DMS53 treated with DMSO at 0.1 percent for 48 hours (cell line): ENCODE measurements around the gene FRAT2.

Experiments
- DNase-seq: peaks from one replicate; lab custom pipeline; 2025; ENCODE audit not compliant: unreplicated experiment; lab: John Stamatoyannopoulos, UW

Gene FRAT2

DNA sequence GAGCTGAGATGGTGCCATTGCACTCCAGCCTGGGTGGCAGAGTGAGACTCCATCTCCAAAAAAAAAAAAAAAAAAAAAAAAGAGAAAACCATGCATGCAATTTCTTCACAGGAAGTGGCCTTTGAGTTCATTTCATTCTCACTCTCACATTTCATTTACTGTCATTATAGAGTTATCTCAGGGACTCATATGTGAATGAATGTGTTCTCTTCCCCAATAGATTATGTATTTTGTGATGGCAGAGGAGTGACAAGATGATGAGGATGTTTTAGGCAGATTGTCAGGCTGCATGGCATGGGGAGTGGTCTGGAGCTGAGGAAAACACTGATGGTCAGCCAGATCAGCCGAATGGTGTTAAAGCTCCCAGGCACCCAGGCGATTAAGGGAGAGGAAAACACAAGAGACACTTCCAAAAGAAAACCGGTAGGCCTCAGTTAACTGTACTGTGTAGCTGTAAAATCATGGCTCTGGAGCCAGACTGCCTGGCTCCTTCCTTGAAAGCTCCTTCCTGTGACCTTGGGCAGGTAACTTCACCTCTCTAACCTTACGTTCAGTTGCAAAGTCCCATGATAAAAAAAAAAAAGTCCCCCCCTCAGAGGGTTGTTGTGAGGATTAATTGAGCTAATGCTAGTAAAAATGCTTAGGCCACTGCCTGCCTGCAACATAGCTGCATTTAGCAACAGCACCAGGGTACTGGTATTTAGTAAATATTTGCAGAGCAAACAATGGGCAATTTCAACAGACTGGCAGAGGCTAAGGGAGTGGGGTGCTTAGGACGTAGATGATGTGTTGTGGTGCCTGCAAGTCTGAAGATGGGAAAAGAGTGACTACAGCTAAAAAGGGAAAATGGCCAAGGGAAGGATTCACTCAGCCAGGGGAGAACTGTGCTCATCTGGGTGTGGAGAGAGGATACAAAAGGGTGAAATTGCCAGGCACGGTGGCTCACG lies 6.9 kb downstream of the FRAT2 start:
- DNase-seq: peak; percentile 91

GRCh38 chr10:97325754-97326153 lies 8.8 kb downstream of the FRAT2 start:
- no peak for DNase-seq

GRCh38 chr10:97323501-97323900 lies 11.0 kb downstream of the FRAT2 start:
- DNase-seq: no peak

GRCh38 chr10:97321804-97322190 lies 12.7 kb downstream of the FRAT2 start:
- DNase-seq: no peak

GRCh38 chr10:97321032-97321803 lies 13.3 kb downstream of the FRAT2 start:
- peak; percentile 55 for DNase-seq

DNA sequence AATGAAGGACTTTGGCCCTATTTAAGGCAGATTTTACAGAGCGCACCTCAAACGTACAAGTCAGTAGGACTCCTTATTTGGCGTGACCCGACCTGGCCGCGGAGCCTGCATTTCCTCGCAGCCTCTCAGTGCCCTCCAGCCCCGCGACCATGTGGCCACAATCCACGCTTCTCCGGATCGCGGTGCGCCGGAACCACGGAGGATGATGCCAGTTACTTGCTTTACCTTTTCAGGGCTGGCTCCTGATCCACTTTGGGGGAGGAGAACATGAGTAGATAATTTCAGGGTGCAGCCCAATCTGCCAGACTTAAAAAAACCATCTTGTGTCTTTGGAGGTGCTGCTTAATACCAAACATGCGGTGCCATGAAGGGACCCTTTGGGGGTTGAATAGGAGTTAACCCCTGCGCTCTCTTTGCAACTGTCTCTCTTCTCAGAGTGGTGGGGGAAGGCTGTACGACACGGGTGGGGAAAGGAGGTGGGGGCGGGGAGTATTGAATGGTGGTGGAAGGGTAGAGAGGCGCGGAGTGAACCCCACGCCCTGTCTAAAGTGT lies 14.0 kb downstream of the FRAT2 start:
- DNase-seq: peak; percentile 54

DNA sequence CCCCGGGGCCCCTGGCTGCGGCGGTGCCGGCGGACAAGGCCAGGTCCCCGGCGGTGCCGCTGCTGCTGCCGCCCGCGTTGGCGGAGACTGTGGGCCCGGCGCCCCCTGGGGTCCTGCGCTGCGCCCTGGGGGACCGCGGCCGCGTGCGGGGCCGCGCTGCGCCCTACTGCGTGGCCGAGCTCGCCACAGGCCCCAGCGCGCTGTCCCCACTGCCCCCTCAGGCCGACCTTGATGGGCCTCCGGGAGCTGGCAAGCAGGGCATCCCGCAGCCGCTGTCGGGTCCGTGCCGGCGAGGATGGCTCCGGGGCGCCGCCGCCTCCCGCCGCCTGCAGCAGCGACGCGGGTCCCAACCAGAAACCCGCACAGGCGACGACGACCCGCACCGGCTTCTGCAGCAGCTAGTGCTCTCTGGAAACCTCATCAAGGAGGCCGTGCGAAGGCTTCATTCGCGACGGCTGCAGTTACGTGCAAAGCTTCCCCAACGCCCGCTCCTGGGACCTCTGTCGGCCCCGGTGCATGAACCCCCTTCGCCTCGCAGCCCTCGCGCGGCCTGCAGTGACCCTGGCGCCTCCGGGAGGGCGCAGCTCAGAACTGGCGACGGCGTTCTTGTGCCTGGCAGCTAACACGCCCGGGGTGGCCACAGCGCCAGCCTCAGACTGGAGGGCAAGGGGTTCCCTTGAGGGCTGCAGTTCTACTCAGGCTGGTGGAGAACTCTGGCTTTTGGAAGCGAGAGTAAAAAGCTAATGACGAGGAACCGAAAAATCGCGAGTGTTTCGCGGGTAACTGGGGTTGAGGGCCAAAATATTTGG lies 14.7 kb downstream of the FRAT2 start:
- peak; percentile 54 for DNase-seq

GRCh38 chr10:97318772-97319651 lies 15.5 kb downstream of the FRAT2 start, which contains the start of gene FRAT1:
FRAT1 (plus strand) TSS chr10:97319271; CDS start chr10:97319454, 183 bp downstream.
- DNase-seq: peak; percentile 84

- no peak for DNase-seq
Measured at GRCh38 chr10:97314671-97315070, 19.9 kb downstream of the FRAT2 start.

- no peak for DNase-seq
Measured at GRCh38 chr10:97312897-97313296, 21.6 kb downstream of the FRAT2 start.

GRCh38 chr10:97311111-97311626 lies 23.4 kb downstream of the FRAT2 start:
- DNase-seq: no peak

DNA sequence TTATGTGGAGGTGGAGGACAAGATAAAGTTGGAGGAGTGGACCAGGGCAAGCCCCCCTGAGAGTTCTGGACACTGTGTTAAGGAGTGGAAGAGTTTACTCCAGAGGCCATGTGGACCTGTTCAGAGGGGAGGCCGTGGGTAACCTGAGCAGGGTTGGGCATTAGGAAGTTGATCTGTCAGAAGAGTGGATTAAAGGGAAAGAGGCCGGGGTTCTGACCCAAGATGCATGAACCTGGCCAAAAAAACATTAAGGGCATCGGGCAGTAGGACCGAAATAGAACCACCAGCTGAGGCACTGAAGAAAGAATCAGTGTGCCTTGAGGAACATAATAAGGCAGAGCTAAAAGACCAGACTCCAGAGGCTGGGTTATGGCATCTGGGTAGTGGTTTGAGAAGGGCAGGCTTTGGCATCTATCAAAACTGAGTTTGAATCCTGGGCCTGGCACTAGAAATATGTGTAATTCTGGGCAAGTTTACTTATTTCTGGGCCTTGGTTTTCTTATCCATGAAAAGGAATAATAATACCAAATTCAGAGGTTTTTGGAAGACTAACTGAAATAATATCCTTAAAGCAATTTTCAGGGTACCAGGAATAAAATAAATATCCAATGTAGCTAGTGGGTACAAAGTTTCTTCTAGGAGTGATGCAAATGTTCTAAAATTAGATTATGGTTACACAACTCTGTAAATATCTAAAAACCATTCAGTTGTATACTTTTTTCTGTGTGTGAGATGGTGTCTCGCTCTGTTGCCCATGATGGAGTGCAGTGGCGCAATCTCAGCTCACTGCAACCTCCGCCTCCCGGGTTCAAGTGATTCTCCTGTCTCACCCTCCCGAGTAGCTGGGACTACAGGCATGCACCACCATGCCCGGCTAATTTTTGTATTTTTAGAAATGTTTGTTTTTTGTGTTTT lies 26.4 kb downstream of the FRAT2 start:
- no peak for DNase-seq

DNA sequence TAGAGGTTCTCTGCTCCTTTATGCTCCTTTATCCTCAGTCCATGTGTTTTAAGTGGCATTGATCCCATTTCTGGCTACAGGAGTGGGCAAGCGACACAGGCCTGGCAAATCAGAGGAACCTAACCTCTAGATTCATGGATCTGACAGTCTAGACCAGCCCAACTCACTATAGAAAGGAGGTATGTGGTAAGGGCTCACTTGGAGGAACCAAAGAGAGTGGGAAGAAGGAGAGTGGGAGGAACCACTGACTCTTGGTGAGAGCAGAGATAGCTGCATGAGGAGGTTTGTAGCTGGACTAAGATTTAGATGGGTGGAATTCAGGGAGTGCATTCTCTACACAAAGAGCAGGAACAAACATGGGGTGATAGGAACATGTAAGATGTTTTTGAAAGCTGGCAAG lies 27.1 kb downstream of the FRAT2 start:
- no peak for DNase-seq

- no peak for DNase-seq
Measured at GRCh38 chr10:97302088-97302791, 32.3 kb downstream of the FRAT2 start.

DNA sequence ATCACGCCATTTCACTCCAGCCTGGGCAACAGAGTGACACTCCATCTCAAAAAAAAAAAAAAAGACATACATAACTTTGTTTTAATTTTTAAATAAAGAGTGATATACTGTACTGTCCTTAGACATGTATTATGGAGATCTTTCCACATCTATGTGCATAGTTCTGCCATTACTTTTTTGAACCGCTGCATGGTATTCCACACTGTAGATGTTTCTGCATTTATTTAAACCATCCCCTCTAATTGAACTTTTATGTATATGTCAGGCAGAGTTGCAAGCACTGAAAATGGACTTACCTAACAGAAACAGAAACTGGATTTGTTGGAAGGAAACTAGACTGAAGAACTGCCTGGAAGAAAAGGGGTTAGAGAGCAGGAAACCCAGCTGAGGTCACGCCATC lies 33.5 kb downstream of the FRAT2 start:
- DNase-seq: no peak

- no peak for DNase-seq
Measured at GRCh38 chr10:97298223-97298571, 36.3 kb downstream of the FRAT2 start.

- no peak for DNase-seq
Measured at GRCh38 chr10:97297556-97298222, 36.8 kb downstream of the FRAT2 start.

DNA sequence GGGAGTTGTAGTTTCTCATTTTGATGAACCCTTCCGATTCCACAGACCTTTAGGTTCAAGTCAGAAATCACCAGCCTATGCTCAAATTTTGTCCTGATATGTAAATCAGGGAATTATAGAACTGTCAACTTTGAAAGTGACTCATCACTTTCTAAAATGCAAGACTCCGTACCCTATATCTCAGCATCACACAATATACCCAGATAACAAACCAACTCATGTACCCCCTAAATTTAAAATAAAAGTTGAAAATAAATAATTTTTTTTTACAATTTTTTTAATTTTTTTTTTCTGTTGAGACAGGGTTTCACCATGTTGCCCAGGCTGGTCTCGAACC lies 41.7 kb downstream of the FRAT2 start:
- no peak for DNase-seq
